ENCODE results near the gene DHRS12. TPM values are rescaled to one million over a fixed set of nuclear protein-coding genes. Genes with fewer than 3 reads are reported as not detected.

The DHRS12 gene
- total RNA-seq, 1 donor from 2014 or later = 5.4 TPM

GRCh38 chr13:51763486-51763885, 40.5 kb downstream of the DHRS12 start:
- DNase-seq (ENCODE audit: low read depth in 2 of 2) = no peak

GRCh38 chr13:51761643-51762350, 42.2 kb downstream of the DHRS12 start:
- DNase-seq (ENCODE audit: low read depth in 2 of 2) = no peak

GRCh38 chr13:51760592-51760991, 43.4 kb downstream of the DHRS12 start:
- DNase-seq (ENCODE audit: low read depth in 2 of 2) = no peak

- peak in 1 of 2 donors; percentile 37 for DNase-seq (ENCODE audit: low read depth in 2 of 2)
Observed at GRCh38 chr13:51759240-51759639, 44.7 kb downstream of the DHRS12 start.

- no peak for DNase-seq (ENCODE audit: low read depth in 2 of 2)
Observed at GRCh38 chr13:51758691-51759090, 45.3 kb downstream of the DHRS12 start.

- DNase-seq (ENCODE audit: low read depth in 2 of 2) = no peak
Observed at GRCh38 chr13:51756651-51757050, 47.3 kb downstream of the DHRS12 start.

- no peak for DNase-seq (ENCODE audit: low read depth in 2 of 2)
Observed at GRCh38 chr13:51747438-51748434, 56.2 kb downstream of the DHRS12 start.

- DNase-seq (ENCODE audit: low read depth in 2 of 2) = no peak
Observed at GRCh38 chr13:51746802-51747201, 57.2 kb downstream of the DHRS12 start.

GRCh38 chr13:51745243-51745642, 58.7 kb downstream of the DHRS12 start:
- DNase-seq (ENCODE audit: low read depth in 2 of 2) = no peak

- no peak for DNase-seq (ENCODE audit: low read depth in 2 of 2)
Observed at GRCh38 chr13:51742611-51743010, 61.4 kb downstream of the DHRS12 start.

- DNase-seq (ENCODE audit: low read depth in 2 of 2) = no peak
Observed at GRCh38 chr13:51742031-51742430, 61.9 kb downstream of the DHRS12 start.

- peak in 1 of 2 donors; percentile 17 for DNase-seq (ENCODE audit: low read depth in 2 of 2)
Observed at GRCh38 chr13:51740698-51741097, 63.3 kb downstream of the DHRS12 start.

- DNase-seq (ENCODE audit: low read depth in 2 of 2) = no peak
Observed at GRCh38 chr13:51739027-51739764, 64.8 kb downstream of the DHRS12 start.

GRCh38 chr13:51738226-51738905, 65.6 kb downstream of the DHRS12 start:
- DNase-seq (ENCODE audit: low read depth in 2 of 2) = no peak

- no peak for DNase-seq (ENCODE audit: low read depth in 2 of 2)
Observed at GRCh38 chr13:51737609-51738008, 66.4 kb downstream of the DHRS12 start.

GRCh38 chr13:51734786-51735185, 69.2 kb downstream of the DHRS12 start:
- DNase-seq (ENCODE audit: low read depth in 2 of 2) = no peak

GRCh38 chr13:51733374-51734298, 70.3 kb downstream of the DHRS12 start:
- DNase-seq (ENCODE audit: low read depth in 2 of 2) = peak in 1 of 2 donors; percentile 30

- DNase-seq (ENCODE audit: low read depth in 2 of 2) = peak in 1 of 2 donors; percentile 41
Observed at GRCh38 chr13:51731759-51732158, 72.2 kb downstream of the DHRS12 start.

GRCh38 chr13:51730927-51731326, 73.0 kb downstream of the DHRS12 start:
- DNase-seq (ENCODE audit: low read depth in 2 of 2) = no peak

Data from dermis microvascular lymphatic vessel endothelial cell (primary cell).